NCI-H446 (cell line): ENCODE data around the gene MBD3L1.

Experiments
- DNase-seq, 2 experiments: peaks; one replicate each; lab custom pipeline; 2025; lab: John Stamatoyannopoulos, UW

The MBD3L1 gene

GRCh38 chr19:8881512-8881911 is 49.3 kb downstream of the MBD3L1 start:
- DNase-seq = no peak

- DNase-seq = no peak
These were observed 52.2 kb downstream of the MBD3L1 start for GRCh38 chr19:8884416-8884815.

GRCh38 chr19:8887364-8887763 is 55.2 kb downstream of the MBD3L1 start:
- DNase-seq = no peak

GRCh38 chr19:8890260-8890659 is 58.1 kb downstream of the MBD3L1 start:
- no peak for DNase-seq
